HG03175 (cell line): ENCODE data around the gene H6PD.

Source experiments
- ATAC-seq: cut with Tn5 transposase; IDR thresholded peaks from one replicate; pipeline ENCODE4 v1.9.1; 2021; ENCODE audit warnings: mild to moderate bottlenecking, moderate library complexity; ENCODE audit not compliant: unreplicated experiment

The H6PD gene

DNA sequence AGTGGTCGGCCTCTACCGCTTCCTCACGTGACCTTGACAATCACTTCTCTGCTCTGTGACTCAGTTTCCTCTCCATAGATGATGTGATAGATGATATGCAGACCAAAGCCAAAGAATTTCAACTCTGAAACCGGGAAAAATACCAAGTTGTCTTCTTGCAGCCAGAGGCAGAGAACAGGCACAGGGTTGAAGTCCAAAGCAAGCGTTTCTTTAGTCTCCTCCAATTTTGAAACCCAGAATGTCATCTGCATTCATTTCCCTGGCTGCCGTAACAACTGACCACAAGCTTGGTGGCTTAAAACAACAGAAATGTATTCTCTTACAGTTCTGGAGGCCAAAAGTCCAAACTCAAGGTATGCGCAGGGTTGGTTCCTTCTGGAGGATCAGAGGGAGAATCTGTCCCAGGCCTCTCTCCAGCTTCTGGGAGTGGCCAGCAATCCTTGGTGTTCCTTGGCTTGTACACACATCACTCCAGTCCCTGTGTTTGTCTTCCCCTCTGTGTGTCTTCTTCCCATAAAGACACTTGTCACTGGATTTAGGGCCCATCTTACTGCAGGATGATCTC lies 30.3 kb upstream of the H6PD start:
- ATAC-seq: no peak

DNA sequence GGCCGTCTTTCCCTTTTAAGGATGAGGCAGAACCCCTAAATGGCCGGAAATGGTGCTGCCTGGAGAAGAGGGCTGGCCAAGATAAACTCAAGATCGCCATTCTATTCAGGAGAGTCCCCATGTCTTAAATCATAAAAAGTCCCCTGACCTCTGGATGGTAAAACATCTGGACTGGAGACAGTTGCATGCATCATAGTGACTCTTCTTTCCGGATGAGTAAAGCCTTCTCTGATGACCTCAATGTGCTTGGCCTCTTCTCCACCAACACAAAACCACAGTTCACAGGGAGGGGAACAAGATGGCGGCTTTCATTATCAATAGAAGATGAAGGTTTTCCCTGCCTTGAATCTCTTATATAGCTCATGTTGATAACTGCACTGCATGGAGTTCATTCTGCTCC lies 27.5 kb upstream of the H6PD start:
- no peak for ATAC-seq

DNA sequence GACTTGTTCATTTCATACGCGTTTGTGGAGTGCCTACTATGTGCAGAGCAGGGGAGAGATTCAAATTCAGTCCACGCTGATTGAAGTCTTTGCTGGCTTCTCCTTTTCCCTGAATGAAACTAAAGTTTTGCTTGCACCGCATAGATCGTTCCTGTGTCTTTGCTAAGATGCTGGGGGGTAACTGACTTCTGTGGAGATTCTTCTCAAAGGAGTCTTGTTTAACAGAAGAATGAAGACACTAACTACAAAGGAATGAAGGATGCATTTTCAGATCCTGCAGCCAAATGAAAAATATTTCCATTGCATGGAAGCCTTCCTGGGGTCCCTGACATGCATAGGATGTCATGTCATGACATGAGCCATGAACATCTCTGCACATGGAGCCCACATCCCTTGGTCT lies 26.9 kb upstream of the H6PD start:
- no peak for ATAC-seq

DNA sequence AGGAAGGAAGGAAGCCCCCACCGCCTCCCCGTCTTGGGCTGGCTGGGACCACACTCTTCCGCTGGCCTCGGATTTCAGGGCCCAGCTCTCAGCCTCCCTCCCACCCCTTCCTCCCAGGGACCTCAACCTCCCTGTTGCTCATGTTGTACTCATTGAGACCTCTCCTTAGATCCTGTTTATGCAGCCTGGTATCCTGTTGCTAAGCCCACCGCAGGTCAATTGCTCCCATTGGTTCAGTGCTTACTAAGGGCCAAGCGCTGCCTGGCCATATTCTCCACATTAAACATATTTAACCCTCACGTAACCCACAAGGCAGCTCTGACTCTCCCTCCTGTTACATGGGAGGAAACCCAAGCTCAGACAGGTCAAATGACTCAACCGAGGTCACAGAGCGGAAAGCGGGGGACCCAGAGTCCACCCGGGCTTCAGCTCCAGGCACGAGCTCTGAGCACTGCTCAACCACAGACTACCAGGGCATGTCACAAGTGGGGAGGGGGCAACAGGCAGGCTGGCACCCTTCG lies 23.2 kb upstream of the H6PD start:
- ATAC-seq: no peak

DNA sequence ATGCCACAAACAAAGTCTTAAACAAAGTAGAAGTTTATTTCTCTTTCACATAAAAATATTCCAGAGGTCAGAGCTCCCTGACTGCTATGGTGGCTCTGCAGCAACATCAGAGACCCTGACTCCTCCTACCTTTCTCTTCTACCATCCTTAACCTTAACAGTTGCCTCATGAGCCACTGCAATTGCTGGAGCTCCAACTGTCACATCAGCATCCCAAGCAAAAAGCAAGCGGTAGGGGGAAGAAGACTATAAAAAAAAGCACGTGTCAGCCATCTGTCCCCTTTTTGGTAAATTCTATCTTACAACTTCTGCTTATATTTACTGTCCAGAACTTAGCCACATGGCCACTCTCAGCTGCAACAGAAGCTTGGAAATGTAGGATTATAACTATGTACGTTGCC lies 21.8 kb upstream of the H6PD start:
- no peak for ATAC-seq

DNA sequence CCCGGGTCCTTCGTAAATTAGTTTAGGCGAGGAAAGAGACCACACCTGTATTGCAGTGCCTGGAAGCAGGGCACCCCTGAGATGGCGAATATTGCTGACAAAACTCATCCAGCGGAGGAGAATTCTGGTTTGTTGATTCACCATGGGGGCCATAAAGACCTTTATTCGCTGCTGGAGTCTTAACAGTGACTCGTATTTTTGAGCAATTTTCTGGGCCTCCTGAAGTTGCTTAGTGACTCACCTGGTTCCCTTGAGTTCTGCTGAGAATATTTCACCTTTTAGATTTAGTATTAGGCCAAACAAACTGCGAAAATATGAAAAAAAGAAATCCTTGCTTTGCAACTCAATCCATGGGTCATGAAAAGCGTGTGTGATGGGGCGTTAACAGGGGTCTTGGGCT lies 20.6 kb upstream of the H6PD start:
- ATAC-seq: no peak

DNA sequence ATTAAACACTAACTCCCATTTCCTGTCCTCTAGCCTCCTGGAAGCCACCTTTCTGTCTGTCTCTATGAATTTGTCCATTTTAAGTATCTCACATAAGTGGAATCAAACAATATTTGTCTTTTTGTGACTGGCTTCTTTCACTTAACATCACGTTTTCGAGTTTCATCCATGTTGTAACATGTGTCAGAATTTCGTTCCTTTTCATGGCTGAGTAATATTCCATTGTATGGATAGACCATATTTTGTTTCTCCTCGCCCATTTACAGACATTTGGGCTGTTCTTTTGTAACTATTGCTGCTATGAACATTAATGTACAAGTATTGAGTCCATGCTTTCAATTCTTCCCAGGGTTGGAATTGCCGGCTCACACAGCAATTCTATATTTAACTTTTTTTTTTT lies 15.7 kb upstream of the H6PD start:
- no peak for ATAC-seq

DNA sequence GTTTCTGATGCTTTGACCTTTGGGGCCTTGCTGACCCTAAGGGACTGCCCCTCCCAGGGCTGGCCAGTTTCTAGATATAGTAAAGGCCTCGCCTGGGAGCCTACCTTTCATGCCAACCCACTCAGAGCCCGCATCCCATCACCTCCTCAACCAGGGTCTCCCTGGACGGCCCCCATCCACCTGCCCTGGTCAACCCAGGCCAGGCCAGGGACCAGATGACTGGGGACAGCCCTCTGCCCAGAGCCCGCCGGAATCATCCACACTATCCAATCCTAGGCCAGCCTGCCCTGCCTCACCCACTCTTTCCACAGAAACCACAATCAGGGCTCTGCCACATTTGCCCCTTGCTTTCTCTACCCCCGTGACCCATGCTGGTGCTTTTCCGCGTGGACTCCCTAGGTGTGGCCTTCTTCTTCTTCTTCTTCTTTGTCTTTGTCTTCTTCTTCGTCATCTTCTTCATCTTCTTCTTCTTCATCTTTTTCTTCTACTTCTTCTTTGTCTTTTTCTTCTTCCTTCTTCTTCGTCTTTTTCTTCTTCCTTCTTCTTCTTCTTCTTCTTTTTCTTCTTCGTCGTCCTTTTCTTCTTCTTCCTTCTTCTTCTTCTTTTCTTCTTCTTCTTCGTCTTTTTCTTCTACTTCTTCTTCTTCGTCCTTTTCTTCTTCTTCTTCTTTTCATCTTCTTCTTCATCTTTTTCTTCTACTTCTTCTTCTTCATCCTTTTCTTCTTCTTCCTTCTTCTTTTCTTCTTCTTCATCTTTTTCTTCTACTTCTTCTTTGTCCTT lies 11.5 kb upstream of the H6PD start:
- no peak for ATAC-seq

DNA sequence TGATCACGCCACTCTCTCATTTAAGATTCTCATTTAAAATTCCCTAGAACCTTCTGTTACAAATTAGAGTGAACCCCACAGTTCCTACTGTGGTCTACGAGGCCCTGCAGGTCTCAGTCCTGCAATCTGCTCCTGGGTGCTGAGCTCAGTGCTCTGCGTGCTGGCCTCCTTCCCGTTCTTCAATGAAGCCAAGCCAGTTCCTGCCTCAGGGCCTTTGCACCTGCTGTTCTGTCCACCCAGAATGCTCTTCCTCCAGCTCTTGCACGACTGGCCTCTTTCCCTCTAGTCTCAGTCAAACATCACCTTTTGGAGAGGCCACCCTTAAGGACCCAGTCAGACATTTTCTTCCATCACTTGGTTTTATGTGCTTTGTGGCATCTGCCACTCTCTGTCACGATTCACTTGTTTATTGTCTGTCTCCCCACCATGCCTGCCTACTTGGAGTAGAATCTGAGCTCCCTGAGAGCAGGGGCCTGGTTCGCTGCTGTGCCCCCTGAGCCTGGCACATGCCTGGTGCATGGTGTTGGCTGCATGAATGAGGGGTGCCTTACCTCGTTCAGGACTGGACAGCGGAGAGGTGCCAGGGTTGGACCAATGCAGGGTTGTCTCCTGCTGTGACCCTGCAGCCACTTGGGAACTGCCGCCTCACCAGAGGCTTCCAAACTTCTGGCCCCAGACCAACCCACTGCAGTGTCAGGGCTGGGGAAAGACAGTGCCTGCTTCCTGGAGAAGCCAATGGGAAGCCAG lies 9.7 kb upstream of the H6PD start:
- ATAC-seq: no peak

DNA sequence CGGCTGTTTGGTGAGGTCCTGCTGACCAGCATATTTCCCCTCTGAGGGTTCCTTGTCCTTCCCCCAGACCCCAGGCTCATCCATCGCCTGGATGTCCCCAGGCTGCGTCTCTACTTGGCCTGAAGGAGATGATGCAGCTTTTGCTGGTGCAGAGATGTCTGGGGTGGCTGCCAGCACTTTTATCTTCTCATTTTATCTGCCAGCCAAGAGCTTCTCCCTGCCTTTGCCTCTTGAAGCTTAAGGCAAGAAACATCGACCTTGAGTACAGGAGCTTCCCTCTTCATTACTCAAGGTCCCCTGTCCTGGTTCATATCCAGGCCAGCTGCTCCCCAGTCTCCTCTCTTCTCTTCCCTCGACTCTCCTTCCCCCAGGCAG lies 9.2 kb upstream of the H6PD start:
- ATAC-seq: no peak

DNA sequence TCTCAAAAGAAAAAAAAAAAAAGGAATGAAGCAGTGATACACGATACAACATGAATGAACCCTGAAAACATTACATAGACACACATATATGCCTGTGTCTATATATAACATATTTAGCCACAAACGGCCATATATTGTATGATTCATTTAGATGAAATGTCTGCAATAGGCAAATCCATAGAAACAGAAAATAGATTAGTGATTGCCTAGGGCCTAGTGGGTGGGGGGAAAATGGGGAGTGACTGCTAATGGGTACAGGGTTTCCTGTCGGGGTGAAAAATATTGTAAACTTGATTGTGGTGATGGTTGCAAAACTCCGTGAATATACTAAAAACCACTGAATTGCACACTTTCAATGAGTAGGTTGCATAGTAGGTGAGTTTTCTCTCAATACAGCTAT lies 6.0 kb upstream of the H6PD start:
- ATAC-seq: no peak

DNA sequence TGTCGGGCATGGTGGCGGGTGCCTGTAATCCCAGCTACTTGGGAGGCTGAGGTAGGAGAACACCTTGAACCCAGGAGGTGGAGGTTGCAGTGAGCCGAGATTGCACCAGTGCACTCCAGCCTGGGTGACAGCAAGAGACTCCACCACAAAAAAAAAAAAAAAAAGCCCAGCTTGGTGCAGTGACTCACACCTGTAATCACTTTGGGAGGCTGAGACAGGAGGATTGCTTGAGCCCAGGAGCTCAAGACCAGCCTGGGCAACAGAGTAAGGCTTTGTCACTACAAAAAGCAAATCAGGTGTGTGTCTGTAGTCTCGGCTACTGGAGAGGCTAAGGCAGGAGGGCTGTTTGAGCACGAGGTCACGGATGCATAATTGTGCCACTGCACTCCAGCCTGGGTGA lies 5.0 kb upstream of the H6PD start:
- ATAC-seq: no peak

DNA sequence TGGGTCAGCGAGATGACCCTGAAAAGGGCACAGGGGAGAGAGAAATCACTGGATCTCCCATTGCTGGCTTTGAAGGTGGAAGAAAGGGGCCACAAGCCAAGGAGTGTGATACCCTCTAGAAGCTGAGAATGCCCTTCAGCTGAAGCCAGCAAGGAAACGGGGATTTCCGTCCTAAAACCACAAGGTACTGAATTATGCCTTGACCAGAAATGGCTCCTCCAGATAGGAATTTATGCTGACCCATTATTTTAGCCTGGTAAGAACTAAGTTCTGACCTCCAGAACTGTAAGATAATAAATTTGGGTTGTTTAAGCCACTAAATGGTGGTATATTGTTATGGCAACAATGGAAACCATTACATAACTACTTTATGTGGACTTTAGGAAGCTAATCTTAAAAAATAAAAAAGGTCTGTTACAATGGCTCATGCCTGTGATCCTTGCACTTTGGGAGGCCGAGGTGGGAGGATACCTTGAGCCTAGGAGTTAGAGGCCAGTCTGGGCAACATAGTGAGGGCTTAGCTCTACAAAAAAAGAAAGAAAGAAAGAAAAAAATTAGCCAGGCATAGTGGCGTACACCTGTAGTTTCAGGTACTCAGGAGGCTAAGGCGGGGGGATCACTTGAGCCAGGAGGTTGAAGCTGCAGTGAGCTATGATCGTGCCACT lies 3.6 kb upstream of the H6PD start:
- no peak for ATAC-seq

DNA sequence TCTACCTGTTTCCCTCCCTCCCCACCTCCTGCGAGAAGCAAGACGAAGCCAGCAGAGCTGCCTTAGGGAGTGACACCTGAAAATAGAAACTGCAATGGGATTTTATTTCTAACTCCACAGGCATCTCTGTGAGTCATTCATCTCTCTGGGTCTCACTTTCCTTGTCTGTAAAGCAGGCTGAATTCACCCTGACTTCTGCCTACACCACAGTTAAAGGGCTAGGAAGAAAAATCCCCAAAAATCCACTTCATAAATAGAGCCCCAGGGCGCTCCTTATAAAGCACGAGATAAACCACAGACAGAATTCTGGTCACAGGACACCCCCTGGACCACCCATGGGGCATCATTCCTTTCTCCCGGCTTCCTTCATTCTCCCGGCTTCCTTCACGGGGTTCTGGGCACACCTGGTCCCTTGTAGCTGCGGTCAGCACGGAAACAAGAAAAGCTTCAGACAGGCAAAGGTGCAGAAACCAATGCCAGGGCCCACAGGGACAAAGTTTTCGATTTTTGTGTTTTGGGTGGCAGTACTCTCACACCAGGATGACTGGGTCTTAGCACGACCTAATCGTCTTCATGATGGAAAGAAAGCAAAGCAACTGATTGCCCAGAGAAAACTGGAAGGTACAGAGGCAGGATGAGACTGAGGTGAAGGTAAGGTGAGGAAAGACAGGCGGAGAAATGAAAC lies 2.8 kb upstream of the H6PD start:
- no peak for ATAC-seq

DNA sequence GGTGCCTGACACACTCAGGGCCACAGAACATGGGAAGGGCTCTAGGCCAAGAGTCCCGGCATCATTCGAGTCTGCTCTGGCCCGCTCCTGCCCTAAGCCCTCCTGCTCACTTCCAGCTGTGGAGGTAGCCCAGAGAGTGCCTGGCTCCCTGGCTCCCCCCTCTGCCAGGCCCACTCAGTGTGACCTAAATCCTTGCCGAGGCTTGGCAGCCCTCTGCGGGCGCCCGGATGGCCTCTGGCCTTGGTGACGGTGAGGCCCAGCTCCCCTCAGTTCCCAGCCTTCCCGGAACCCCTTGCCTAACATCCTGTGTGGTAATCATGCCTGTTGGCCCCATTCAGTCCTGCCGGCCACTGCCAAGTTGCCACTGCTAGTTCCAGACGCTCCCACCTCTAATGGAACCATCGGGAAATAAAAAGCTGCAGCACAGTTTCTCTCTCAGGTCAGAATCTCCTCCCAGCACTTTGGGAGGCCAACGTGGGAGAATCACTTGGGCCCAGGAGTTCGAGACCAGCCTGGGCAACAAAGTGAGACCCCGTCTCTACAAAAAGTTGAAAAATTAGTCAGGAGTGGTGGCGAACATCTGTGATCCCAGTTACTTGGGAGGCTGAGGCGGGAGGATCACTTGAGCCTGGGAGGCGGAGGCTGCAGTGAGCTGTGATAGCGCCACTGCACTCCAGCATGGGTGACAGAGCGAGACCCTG lies 1.2 kb upstream of the H6PD start:
- ATAC-seq: no peak

DNA sequence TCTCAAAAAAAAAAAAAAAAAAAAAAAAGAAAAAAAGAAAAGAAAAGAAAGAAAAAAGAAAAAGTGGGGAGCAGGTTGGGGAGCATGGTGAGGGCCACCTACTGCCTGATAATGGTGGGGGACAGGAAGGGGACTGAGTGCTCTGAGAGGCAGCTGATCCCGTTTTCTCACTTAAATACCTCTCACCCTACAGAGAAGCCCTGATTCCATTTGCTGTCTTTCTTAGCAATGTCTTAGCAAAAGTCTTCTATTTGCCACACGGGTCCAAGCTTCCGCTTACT lies 692 bp upstream of the H6PD start:
- ATAC-seq: no peak

DNA sequence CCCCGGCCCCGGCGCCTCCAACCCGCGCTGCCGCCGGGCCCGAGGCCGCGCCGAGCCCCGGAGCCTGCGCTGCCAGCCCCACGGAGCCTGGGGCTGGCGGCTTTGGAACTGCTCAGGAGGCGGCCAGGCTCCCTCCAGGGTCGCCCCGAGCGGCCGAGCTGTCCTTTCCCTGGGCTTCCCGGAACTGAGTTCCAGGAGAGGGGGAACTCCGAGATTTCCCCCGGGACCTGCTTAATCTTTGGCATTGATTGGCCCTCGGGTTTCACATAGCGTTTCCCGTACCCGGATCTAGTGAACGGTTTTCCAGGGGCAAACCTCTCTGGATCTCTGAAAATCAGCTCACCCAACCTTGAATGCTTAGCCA lies 504 bp downstream of the H6PD start:
- ATAC-seq: peak; percentile 35

DNA sequence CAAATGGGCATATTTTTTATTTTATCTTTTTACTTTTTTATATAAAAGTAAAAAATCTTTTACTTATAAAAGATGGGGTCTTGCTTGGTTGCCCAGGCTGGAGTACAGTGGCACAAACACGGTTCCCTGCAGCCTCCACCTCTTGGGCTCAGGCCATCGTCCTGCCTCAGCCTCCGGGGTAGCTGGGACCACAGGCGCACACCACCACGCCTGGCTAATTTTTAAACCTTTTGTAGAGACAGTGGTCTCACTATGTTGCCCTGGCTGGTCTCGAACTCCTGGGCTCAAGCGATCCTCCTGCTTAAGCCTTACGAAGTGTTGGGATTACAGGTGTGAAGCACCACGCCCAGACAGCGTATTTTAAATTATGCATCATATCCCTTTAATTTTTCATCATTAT lies 986 bp downstream of the H6PD start:
- ATAC-seq: no peak

DNA sequence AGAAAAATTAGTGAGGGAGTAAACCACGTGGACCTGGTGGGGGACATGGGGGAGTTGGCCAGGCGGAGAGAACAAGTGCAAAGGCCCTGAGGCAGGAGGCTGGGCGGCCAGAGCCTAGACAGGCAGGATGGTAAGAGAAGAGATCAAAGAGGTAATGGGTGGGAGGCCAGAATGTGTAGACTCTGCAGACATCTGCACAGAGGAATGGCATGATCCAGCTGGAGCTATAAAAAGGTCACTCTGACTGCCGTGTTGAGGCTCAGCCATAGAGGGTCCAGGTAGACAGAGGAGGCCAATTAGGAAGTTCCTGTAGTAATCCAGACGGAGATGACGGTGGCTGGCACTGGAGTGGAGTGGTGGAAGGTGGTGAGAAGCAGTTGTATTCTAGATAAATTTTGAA lies 3.6 kb downstream of the H6PD start:
- no peak for ATAC-seq

DNA sequence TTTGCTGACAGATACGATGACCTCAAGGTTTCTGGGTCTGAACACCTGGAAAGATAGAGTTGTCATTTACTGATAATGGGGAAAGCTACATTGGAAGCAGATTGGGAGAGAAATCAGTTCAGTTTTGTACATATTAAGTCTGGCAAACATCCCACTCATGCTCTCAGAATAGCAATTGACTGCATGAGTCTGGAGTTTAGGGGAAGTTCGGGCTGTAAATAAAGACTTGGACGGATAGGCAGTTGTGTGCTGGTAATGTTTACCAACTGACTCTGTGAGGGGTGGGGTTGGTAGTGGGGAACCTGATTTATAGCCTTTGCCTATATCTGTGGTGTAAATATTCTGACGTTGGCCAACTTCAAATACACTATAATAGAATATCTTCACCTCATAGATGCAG lies 4.0 kb downstream of the H6PD start:
- ATAC-seq: no peak
